Keratinocyte (primary cell): ENCODE results near the gene DRD2.

Experiments used
- CTCF ChIP-seq, 3 experiments: IDR thresholded peaks in 1 of 3; conservative IDR thresholded peaks in 1 of 3; optimal IDR thresholded peaks in 1 of 3; 2 replicates in 2 of 3; 3 replicates in 1 of 3; pipeline versions ENCODE3 to v1.5.1; 2011; ENCODE audit warnings: low read length in 3 of 3, mild to moderate bottlenecking in 3 of 3, moderate library complexity in 2 of 3, control low read depth in 1 of 3, inconsistent platforms in 1 of 3; ENCODE audit not compliant: insufficient read depth in 2 of 3; ENCODE audit errors: extremely low read depth in 1 of 3
- EZH2 ChIP-seq: IDR thresholded peaks from one replicate; pipeline ENCODE4 v1.6.1; 2012; ENCODE audit warnings: inconsistent platforms, mild to moderate bottlenecking, low read length, moderate library complexity

DNA sequence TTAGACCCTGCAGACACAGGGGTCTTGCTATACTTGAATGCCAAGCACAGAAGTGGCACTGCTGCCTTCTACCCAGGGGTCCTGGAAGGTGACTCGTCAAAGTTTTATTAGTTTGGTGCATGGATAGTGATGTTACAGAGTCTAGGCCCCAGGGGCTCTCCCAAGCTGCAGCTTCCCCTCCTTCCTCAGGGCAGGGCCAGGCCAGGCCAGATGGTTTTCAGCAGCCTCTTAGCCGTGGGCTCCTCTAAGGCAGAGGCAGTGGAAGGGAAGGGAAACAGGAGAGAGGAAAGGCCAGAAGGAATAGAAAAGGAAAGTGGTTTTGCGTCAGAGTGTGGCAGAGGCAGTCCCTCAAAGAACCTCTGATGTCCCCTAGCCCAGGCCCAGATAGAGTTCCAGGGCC lies 65.7 kb downstream of the DRD2 start:
- no peak for TF ChIP-seq CTCF (optimal IDR thresholded peaks at IDR 0.05 in 1 of 3, IDR thresholded peaks at IDR 0.05 in 1 of 3, conservative IDR thresholded peaks at IDR 0.05 in 1 of 3; ENCODE audit: extremely low read depth in 1 of 3, insufficient read depth in 2 of 3, low read length in 3 of 3)
- TF ChIP-seq EZH2: no peak
